ENCODE measurements around the gene SDC1.
"Not testable (repeated sequence)": the region's sequence is repeated elsewhere in the genome, so short reads cannot be mapped to it uniquely, and the experiment has no call there.

SDC1 gene

GRCh38 chr2:20224716-20225293, at the start of gene SDC1:
SDC1 (minus strand) TSS chr2:20225130; CDS start chr2:20224867, 263 bp downstream.
- DNase-seq: peak; percentile 77

- DNase-seq: no peak
Measured at GRCh38 chr2:20273042-20273441, 48.1 kb upstream of the SDC1 start.

GRCh38 chr2:20268317-20268716, 43.4 kb upstream of the SDC1 start:
- not testable (repeated sequence) for DNase-seq

GRCh38 chr2:20267529-20267928, 42.6 kb upstream of the SDC1 start:
- no peak for DNase-seq

GRCh38 chr2:20264629-20265028, 39.7 kb upstream of the SDC1 start:
- DNase-seq: no peak

- DNase-seq: no peak
Measured at GRCh38 chr2:20257411-20257810, 32.5 kb upstream of the SDC1 start.

- no peak for DNase-seq
Measured at GRCh38 chr2:20254731-20255130, 29.8 kb upstream of the SDC1 start.

- no peak for DNase-seq
Measured at GRCh38 chr2:20250436-20250835, 25.5 kb upstream of the SDC1 start.

- DNase-seq: no peak
Measured at GRCh38 chr2:20249170-20249569, 24.2 kb upstream of the SDC1 start.

GRCh38 chr2:20247084-20247483, 22.2 kb upstream of the SDC1 start:
- DNase-seq: no peak

GRCh38 chr2:20243637-20244036, 18.7 kb upstream of the SDC1 start:
- not testable (repeated sequence) for DNase-seq

GRCh38 chr2:20242727-20243377, 17.9 kb upstream of the SDC1 start:
- no peak for DNase-seq

GRCh38 chr2:20241973-20242726, 17.2 kb upstream of the SDC1 start:
- DNase-seq: no peak

- not testable (repeated sequence) for DNase-seq
Measured at GRCh38 chr2:20240291-20240690, 15.4 kb upstream of the SDC1 start.

GRCh38 chr2:20236496-20236895, 11.6 kb upstream of the SDC1 start:
- no peak for DNase-seq

GRCh38 chr2:20235655-20236305, 10.8 kb upstream of the SDC1 start:
- DNase-seq: no peak

GRCh38 chr2:20234597-20234996, 9.7 kb upstream of the SDC1 start:
- not testable (repeated sequence) for DNase-seq

GRCh38 chr2:20232837-20233207, 7.9 kb upstream of the SDC1 start:
- DNase-seq: no peak

GRCh38 chr2:20231598-20232026, 6.7 kb upstream of the SDC1 start:
- DNase-seq: no peak

- no peak for DNase-seq
Measured at GRCh38 chr2:20231159-20231558, 6.2 kb upstream of the SDC1 start.

GRCh38 chr2:20230114-20230425, 5.1 kb upstream of the SDC1 start:
- peak; percentile 2 for DNase-seq

- peak; percentile 39 for DNase-seq
Measured at GRCh38 chr2:20229322-20230113, 4.6 kb upstream of the SDC1 start.

All from femur (tissue), 1 donor.